ENCODE data around the gene HUS1. TPM values are rescaled to one million over a fixed set of nuclear protein-coding genes. Genes with fewer than 3 reads are reported as not detected.

HUS1 gene
- total RNA-seq = 16.4 and 17.2 TPM in 2 replicates

GRCh38 chr7:47979145-47979831 lies at the start of gene HUS1:
TSS of gene HUS1 (minus strand) at chr7:47979615. CDS start at chr7:47979519, 96 bp downstream.

GRCh38 chr7:48028938-48029337 lies 49.5 kb upstream of the HUS1 start, which contains the start of gene SUN3:
TSS of gene SUN3 (minus strand) at chr7:48029107. CDS start at chr7:48028938, 169 bp downstream.

GRCh38 chr7:47948141-47948790 lies 31.1 kb downstream of the HUS1 start, which contains the start of gene PKD1L1:
TSS of gene PKD1L1 (minus strand) at chr7:47948466. CDS start at chr7:47948440, 26 bp downstream.

Other genes starting within 250 kb of the HUS1 start
- 0.17 TPM in 1 of 2 replicates, not detected in the other for gene PKD1L1, start 31.1 kb downstream of the HUS1 start, total RNA-seq
- gene SUN3, start 49.5 kb upstream of the HUS1 start, total RNA-seq = not detected in 2 replicates
- gene C7orf57, start 55.9 kb upstream of the HUS1 start, total RNA-seq = not detected in 2 replicates
- 6.0 and 6.5 TPM in 2 replicates for gene UPP1, start 109.7 kb upstream of the HUS1 start, total RNA-seq
- 2.5 and 5.1 TPM in 2 replicates for gene ABCA13, start 191.8 kb upstream of the HUS1 start, total RNA-seq